CD4-positive, alpha-beta T cell (primary cell): Measurements from ENCODE around the gene TAL1. TPM values are rescaled to one million over a fixed set of nuclear protein-coding genes. Genes with fewer than 3 reads are reported as not detected.

ENCODE experiments used
- ATAC-seq: fragments of 200-7000 bp; cut with Tn5 transposase; one replicate; pipeline ENCODE4 v1.10.0; 2022; ENCODE audit warnings: mild to moderate bottlenecking; ENCODE audit not compliant: poor library complexity
- CTCF ChIA-PET: fragments of 350-600 bp; sonication (Branson Sonifier 250); formaldehyde crosslinking; loops from one replicate; lab custom pipeline; 2021; ENCODE audit warnings: antibody characterized with exemption, inconsistent platforms; lab: Charles Lee
- POLR2A ChIA-PET: fragments of 350-600 bp; sonication (Branson Sonifier 250); formaldehyde crosslinking; loops from one replicate; lab custom pipeline; 2021; ENCODE audit warnings: antibody characterized with exemption, inconsistent platforms; lab: Charles Lee
- DNase-seq, 14 experiments: peaks; one replicate each; pipeline ENCODE4 v3.0.0-alpha.2; 2013 to 2020; ENCODE audit warnings: mixed read lengths in 2 of 14
- H3K27ac ChIP-seq, 2 donors: one replicate each; pipeline versions ENCODE4 v1.5.1 to v1.7.0; 2013; ENCODE audit warnings: low read length in 2 of 2, low read depth in 1 of 2, mild to moderate bottlenecking in 1 of 2
- H3K27me3 ChIP-seq, 2 experiments: 1 replicate in 1 of 2; 2 replicates in 1 of 2; pipeline versions ENCODE4 v1.6.1 to v1.7.0; 2013; ENCODE audit warnings: low read length in 2 of 2, control low read depth in 1 of 2, mild to moderate bottlenecking in 1 of 2, moderate library complexity in 1 of 2; ENCODE audit not compliant: insufficient read depth in 2 of 2, control insufficient read depth in 1 of 2
- H3K36me3 ChIP-seq: one replicate; pipeline ENCODE4 v1.6.1; 2013; ENCODE audit warnings: low read length, control low read depth; ENCODE audit not compliant: insufficient read depth
- H3K4me1 ChIP-seq: one replicate; pipeline ENCODE4 v1.6.1; 2013; ENCODE audit warnings: low read length, control low read depth; ENCODE audit not compliant: insufficient read depth
- H3K4me3 ChIP-seq: one replicate; pipeline ENCODE4 v1.5.1; 2013; ENCODE audit warnings: mild to moderate bottlenecking, low read length, moderate library complexity
- H3K9me3 ChIP-seq, 2 experiments: 1 replicate in 1 of 2; 2 replicates in 1 of 2; pipeline versions ENCODE4 v1.6.1 to v1.7.0; 2013; ENCODE audit warnings: low read length in 2 of 2, mild to moderate bottlenecking in 2 of 2, control low read depth in 1 of 2, moderate library complexity in 1 of 2; ENCODE audit not compliant: control insufficient read depth in 1 of 2, insufficient read depth in 1 of 2
- H3K27ac Mint-ChIP-seq: one replicate; pipeline ENCODE4 v1.8.0; 2020; ENCODE audit warnings: mixed read lengths
- H3K27me3 Mint-ChIP-seq: one replicate; pipeline ENCODE4 v1.8.0; 2021; ENCODE audit warnings: mixed read lengths
- H3K36me3 Mint-ChIP-seq: one replicate; pipeline ENCODE4 v1.8.0; 2021; ENCODE audit warnings: low read depth, mixed read lengths
- H3K4me1 Mint-ChIP-seq: one replicate; pipeline ENCODE4 v1.8.0; 2021; ENCODE audit warnings: low read depth, mixed read lengths
- H3K4me3 Mint-ChIP-seq: one replicate; pipeline ENCODE4 v1.8.0; 2020; ENCODE audit warnings: mild to moderate bottlenecking, mixed read lengths
- H3K9me3 Mint-ChIP-seq: one replicate; pipeline ENCODE4 v1.8.0; 2020; ENCODE audit warnings: mixed read lengths
- CTCF ChIP-seq: fragments of 200-600 bp; IDR thresholded peaks from one replicate; pipeline ENCODE4 v1.8.0; 2022; ENCODE audit warnings: antibody characterized with exemption, mild to moderate bottlenecking
- intact Hi-C, 2 experiments: fragments of 100-400 bp; cut with DNase I in 1 of 2; cut with micrococcal nuclease in 1 of 2; formaldehyde crosslinking; loops; one replicate each; pipeline versions ENCODE4 v1.15.1 to v1.9.0; 2023 to 2025; cut with DNase I, micrococcal nuclease
- total RNA-seq, 174 experiments: library from RNA in 2 of 174; stranded (reverse) in 2 of 174; gene quantifications; one replicate each; pipeline ENCODE4 v1.2.3 and lab custom pipeline; 2021 to 2026

TAL1 gene
- total RNA-seq, 2 experiments from 2014 or later: not detected

DNA sequence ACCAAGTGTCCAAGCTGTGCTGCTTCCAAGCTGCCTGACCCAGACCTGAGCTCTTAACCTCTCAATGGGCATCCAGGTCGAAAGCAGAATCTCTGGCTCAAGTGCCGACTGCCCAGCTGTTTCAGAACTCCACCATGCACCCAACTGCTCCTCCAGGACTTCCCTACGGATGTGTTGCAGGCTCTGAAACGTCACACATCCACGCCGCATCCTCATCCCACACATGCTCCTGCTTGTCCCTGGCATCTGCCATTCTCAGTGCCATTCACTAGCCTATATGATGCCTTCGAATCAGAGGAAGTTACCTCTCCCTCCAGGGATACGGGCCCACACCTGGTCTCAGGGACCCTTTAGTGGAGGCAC, 53.4 kb downstream of the TAL1 start:
- Histone ChIP-seq H3K4me3 (no peak overlapping the region), H3K4me1 (peaks cover 11% of the 10 kb centered on the region), H3K36me3 (no peaks in the 10 kb centered on the region), H3K27me3 (peaks cover 16 to 22% of the 10 kb centered on the region in 2 experiments), H3K27ac (no peak overlapping the region), H3K9me3 (no peaks in the 10 kb centered on the region)
- DNase-seq (no peak), ATAC-seq (no peak)
- Mint-ChIP-seq H3K36me3 (no peaks in the 10 kb centered on the region), H3K4me3 (no peak overlapping the region), H3K9me3 (no peaks in the 10 kb centered on the region), H3K27me3 (peaks cover 69% of the 10 kb centered on the region), H3K27ac (no peak overlapping the region), H3K4me1 (peaks cover 15% of the 10 kb centered on the region)
- ChIA-PET POLR2A (interaction anchor here (0.6 kb wide), 1 partner anchor 259 kb away, joined by 3 read pairs; the partner anchor contains the start of gene FOXD2), CTCF (interaction anchor here (1.0 to 2.4 kb wide), 5 partner anchors 10 to 169 kb away, joined by 3 to 17 read pairs (median 4); no protein-coding TSS in a partner anchor)
- no peak for TF ChIP-seq CTCF
- intact Hi-C loops: loop anchor here in 1 of 2 experiments (5.0 kb wide), 1 partner anchor 534 kb away; no protein-coding TSS in a partner anchor

DNA sequence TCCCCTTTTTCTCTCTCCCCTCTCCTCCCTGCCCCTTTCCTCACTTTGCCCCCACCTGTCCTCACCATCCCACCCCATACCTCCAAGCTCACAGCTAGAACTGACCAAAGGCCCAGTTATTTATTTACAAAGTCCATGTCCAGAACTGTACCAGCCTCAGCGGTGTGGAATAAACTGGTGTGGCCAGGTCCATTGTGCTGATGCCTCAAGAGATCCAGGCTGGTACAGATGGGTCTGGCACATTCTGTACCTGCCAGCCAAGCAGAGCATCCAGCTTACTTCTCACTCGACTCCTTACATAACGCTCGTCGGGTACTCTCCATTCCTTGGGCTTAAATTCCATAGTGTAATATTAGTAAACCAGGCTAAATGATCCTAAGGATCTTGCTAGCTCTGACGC, 54.0 kb downstream of the TAL1 start:
- peaks cover 17 to 19% of the 10 kb centered on the region in 2 experiments for H3K27me3 ChIP-seq
- H3K4me1 Mint-ChIP-seq: peaks cover 15% of the 10 kb centered on the region
- no peaks in the 10 kb centered on the region for H3K9me3 Mint-ChIP-seq
- peaks cover 67% of the 10 kb centered on the region for H3K27me3 Mint-ChIP-seq
- H3K27ac Mint-ChIP-seq: no peak overlapping the region
- H3K27ac ChIP-seq: no peak overlapping the region
- peaks cover 0 to under 1% of the 10 kb centered on the region in 2 experiments for H3K9me3 ChIP-seq
- H3K4me1 ChIP-seq: peaks cover 11% of the 10 kb centered on the region
- no peaks in the 10 kb centered on the region for H3K36me3 Mint-ChIP-seq
- ChIA-PET POLR2A (no interaction called here), CTCF (interaction anchor here (1.7 to 2.4 kb wide), 2 partner anchors 16 to 19 kb away, joined by 4 to 17 read pairs; no protein-coding TSS in a partner anchor)
- no peak overlapping the region for H3K4me3 ChIP-seq
- ATAC-seq (no peak), DNase-seq (no peak)
- intact Hi-C loops: loop anchor here in 1 of 2 experiments (5.0 kb wide), 1 partner anchor 534 kb away; no protein-coding TSS in a partner anchor
- TF ChIP-seq CTCF: no peak
- H3K36me3 ChIP-seq: no peaks in the 10 kb centered on the region
- H3K4me3 Mint-ChIP-seq: no peak overlapping the region

DNA sequence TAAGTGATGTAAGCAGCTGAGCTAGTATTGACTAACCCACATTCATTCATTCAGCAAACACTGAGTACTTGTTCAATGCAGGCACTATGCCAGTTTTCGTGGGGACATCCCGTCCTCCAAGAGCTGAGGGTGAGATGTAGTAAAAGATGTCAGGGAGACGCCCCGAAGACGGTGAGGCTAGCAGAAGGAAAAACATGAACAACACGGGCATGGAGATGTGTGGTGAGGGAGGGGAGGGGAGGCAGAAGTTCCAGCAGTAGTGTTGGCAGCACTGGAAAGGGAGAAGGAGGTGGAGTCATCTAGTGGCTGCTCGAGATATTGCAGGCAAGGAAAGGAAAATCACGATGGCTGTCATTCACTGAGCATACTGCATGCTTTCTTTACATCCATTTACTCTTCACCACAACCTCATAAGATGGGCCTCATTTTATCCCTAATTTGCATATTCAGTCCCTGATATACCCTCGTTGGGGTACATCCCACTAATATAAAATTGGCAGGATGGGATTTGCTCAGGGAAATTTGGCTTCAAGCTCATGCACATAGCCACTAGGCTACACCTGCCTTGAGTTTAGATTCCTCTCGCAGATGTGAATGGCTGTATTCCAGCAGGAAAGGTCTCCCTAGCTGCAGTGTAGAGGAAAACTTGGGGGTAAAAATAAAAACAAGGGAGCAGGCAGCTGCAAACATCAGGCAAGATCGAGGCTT, 56.6 kb downstream of the TAL1 start:
- H3K36me3 Mint-ChIP-seq: no peaks in the 10 kb centered on the region
- H3K27ac Mint-ChIP-seq: no peak overlapping the region
- H3K9me3 ChIP-seq: peaks cover 4 to 8% of the 10 kb centered on the region in 2 experiments
- H3K27me3 ChIP-seq: peaks cover 1 to 11% of the 10 kb centered on the region in 2 experiments
- H3K4me1 ChIP-seq: peaks cover 11% of the 10 kb centered on the region
- H3K9me3 Mint-ChIP-seq: no peaks in the 10 kb centered on the region
- peaks cover 54% of the 10 kb centered on the region for H3K27me3 Mint-ChIP-seq
- H3K4me3 ChIP-seq: no peak overlapping the region
- no peaks in the 10 kb centered on the region for H3K36me3 ChIP-seq
- ChIA-PET CTCF (interaction anchor here (1.1 kb wide), 1 partner anchor 12 kb away, joined by 3 read pairs; no protein-coding TSS in a partner anchor), POLR2A (no interaction called here)
- no peak overlapping the region for H3K4me3 Mint-ChIP-seq
- peak in 9 of 14 experiments; percentile 10 to 64 (median 25) for DNase-seq
- H3K27ac ChIP-seq: no peak overlapping the region
- H3K4me1 Mint-ChIP-seq: peaks cover 15% of the 10 kb centered on the region
- ATAC-seq: peak; percentile 73
- TF ChIP-seq CTCF: peak; percentile 94
- intact Hi-C loops: loop anchor here in 1 of 2 experiments (5.0 kb wide), 1 partner anchor 537 kb away; no protein-coding TSS in a partner anchor
